GM23248 (cell line): Measurements from ENCODE around the gene ZKSCAN7. TPM values are rescaled to one million over a fixed set of nuclear protein-coding genes. Genes with fewer than 3 reads are reported as not detected.

Source experiments
- DNase-seq: peaks from one replicate; pipeline ENCODE4 v3.0.0-alpha.2; 2015
- H2AFZ ChIP-seq: fragments of 200-600 bp; sonication (generic); 2 replicates; pipeline ENCODE4 v1.6.1; 2016; ENCODE audit warnings: antibody characterized with exemption
- H3F3A ChIP-seq: fragments of 200-600 bp; sonication (generic); 2 replicates; pipeline ENCODE4 v1.6.1; 2016; ENCODE audit warnings: mild to moderate bottlenecking, antibody characterized with exemption, mixed run types; ENCODE audit not compliant: insufficient read depth
- H3K27ac ChIP-seq: fragments of 200-600 bp; sonication (generic); 2 replicates; pipeline ENCODE4 v1.5.1; 2016; ENCODE audit warnings: mild to moderate bottlenecking
- H3K27me3 ChIP-seq: fragments of 200-600 bp; sonication (generic); replicated peaks from 2 replicates; pipeline ENCODE4 v1.6.1; 2016; ENCODE audit warnings: mild to moderate bottlenecking; ENCODE audit not compliant: insufficient read depth
- H3K36me3 ChIP-seq: fragments of 200-600 bp; sonication (generic); 2 replicates; pipeline ENCODE4 v1.6.1; 2016; ENCODE audit warnings: low read depth, mild to moderate bottlenecking
- H3K4me1 ChIP-seq: fragments of 200-600 bp; sonication (generic); 2 replicates; pipeline ENCODE4 v1.6.1; 2016; ENCODE audit warnings: mild to moderate bottlenecking; ENCODE audit not compliant: insufficient read depth
- H3K4me2 ChIP-seq: fragments of 200-600 bp; sonication (generic); one replicate; pipeline ENCODE4 v1.6.1; 2016; ENCODE audit warnings: mild to moderate bottlenecking; ENCODE audit not compliant: unreplicated experiment
- H3K4me3 ChIP-seq: fragments of 200-600 bp; sonication (generic); 2 replicates; pipeline ENCODE4 v1.5.1; 2016; ENCODE audit warnings: mild to moderate bottlenecking
- H3K79me2 ChIP-seq: fragments of 200-600 bp; sonication (generic); 2 replicates; pipeline ENCODE4 v1.6.1; 2016; ENCODE audit warnings: mild to moderate bottlenecking; ENCODE audit not compliant: insufficient read depth
- H3K9ac ChIP-seq: fragments of 200-600 bp; sonication (generic); 2 replicates; pipeline ENCODE4 v1.6.1; 2016; ENCODE audit warnings: mild to moderate bottlenecking
- H3K9me2 ChIP-seq: fragments of 200-600 bp; sonication (generic); 2 replicates; pipeline ENCODE4 v1.6.1; 2016; ENCODE audit warnings: mixed run types, mild to moderate bottlenecking, moderate library complexity; ENCODE audit not compliant: insufficient read depth
- H3K9me3 ChIP-seq: fragments of 200-600 bp; sonication (generic); one replicate; pipeline ENCODE4 v1.6.1; 2017; ENCODE audit warnings: low read depth
- H4K20me1 ChIP-seq: fragments of 200-600 bp; sonication (generic); 2 replicates; pipeline ENCODE4 v1.6.0; 2016; ENCODE audit not compliant: insufficient read depth
- EZH2 ChIP-seq: fragments of 200-600 bp; sonication (generic); IDR thresholded peaks from 2 replicates; pipeline ENCODE4 v1.6.1; 2018; ENCODE audit warnings: antibody characterized with exemption, mild to moderate bottlenecking; ENCODE audit not compliant: insufficient read depth, poor library complexity, severe bottlenecking
- EZH2phosphoT487 ChIP-seq: fragments of 200-600 bp; sonication (generic); IDR thresholded peaks from 2 replicates; pipeline ENCODE4 v1.6.1; 2018; ENCODE audit warnings: antibody characterized with exemption, moderate library complexity, mild to moderate bottlenecking, low read depth; ENCODE audit not compliant: insufficient read depth
- in situ Hi-C: fragments of 300-500 bp; cut with MboI; formaldehyde crosslinking; loops from 2 replicates; pipeline ENCODE4 v1.15.0; 2020
- polyA plus RNA-seq: library from polyadenylated mRNA; unstranded; fragments of >200 nt; fragmentation: Nextera tagmentation; extraction: Ambion mirVana; gene quantifications from 2 replicates; pipeline ENCODE4 v1.2.1, GENCODE V29; 2016
- total RNA-seq: library from RNA; depleted of rRNA; stranded (reverse); fragments of >200 nt; shearing (Covaris generic); gene quantifications from 2 replicates; pipeline ENCODE4 v1.2.3, GENCODE V29; 2014; rRNA removed

The ZKSCAN7 gene
- total and polyA plus RNA-seq, 2 experiments from 2014 or later = 2.9 to 4.5 TPM

- Histone ChIP-seq H3K4me1 (no peaks in the 10 kb centered on the region), H3F3A (no peaks in the 10 kb centered on the region), H3K79me2 (no peaks in the 10 kb centered on the region), H3K4me2 (no peak overlapping the region), H4K20me1 (no peaks in the 10 kb centered on the region), H3K36me3 (no peaks in the 10 kb centered on the region), H3K27ac (no peak overlapping the region), H3K27me3 (no peaks in the 10 kb centered on the region), H3K9me2 (no peaks in the 10 kb centered on the region), H3K9me3 (no peaks in the 10 kb centered on the region), H3K9ac (no peak overlapping the region), H3K4me3 (no peak overlapping the region), H2AFZ (no peak overlapping the region)
- in situ Hi-C loops = no loop called here
- DNase-seq = no peak
- TF ChIP-seq EZH2phosphoT487 (no peak), EZH2 (no peak)
Measured at GRCh38 chr3:44612678-44613077, 57.7 kb downstream of the ZKSCAN7 start.

Other genes with a start within 250 kb of the ZKSCAN7 start
- 14.3 and 16.3 TPM in 2 replicates for gene TCAIM, start 216.4 kb upstream of the ZKSCAN7 start, total RNA-seq
- gene TCAIM, start 216.4 kb upstream of the ZKSCAN7 start, polyA plus RNA-seq = 12.6 and 13.9 TPM in 2 replicates
- 5.9 and 6.8 TPM in 2 replicates for gene ZNF445, start 77.5 kb upstream of the ZKSCAN7 start, total RNA-seq
- gene ZNF445, start 77.5 kb upstream of the ZKSCAN7 start, polyA plus RNA-seq = 2.2 TPM in 2 replicates
- 0.76 and 0.97 TPM in 2 replicates for gene ZNF660, start 29.8 kb downstream of the ZKSCAN7 start, total RNA-seq
- 0.54 and 1.2 TPM in 2 replicates for gene ZNF660, start 29.8 kb downstream of the ZKSCAN7 start, polyA plus RNA-seq
- 10.1 and 10.6 TPM in 2 replicates for gene ZNF197, start 69.8 kb downstream of the ZKSCAN7 start, total RNA-seq
- 6.9 and 7.4 TPM in 2 replicates for gene ZNF197, start 69.8 kb downstream of the ZKSCAN7 start, polyA plus RNA-seq
- 7.3 and 21.8 TPM in 2 replicates for gene ZNF35, start 93.5 kb downstream of the ZKSCAN7 start, total RNA-seq
- 4.3 and 5.1 TPM in 2 replicates for gene ZNF35, start 93.5 kb downstream of the ZKSCAN7 start, polyA plus RNA-seq
- 3.8 and 4.3 TPM in 2 replicates for gene ZNF502, start 157.5 kb downstream of the ZKSCAN7 start, total RNA-seq
- 2.4 and 2.9 TPM in 2 replicates for gene ZNF502, start 157.5 kb downstream of the ZKSCAN7 start, polyA plus RNA-seq
- 5.4 and 9.0 TPM in 2 replicates for gene ZNF501, start 174.4 kb downstream of the ZKSCAN7 start, total RNA-seq
- gene ZNF501, start 174.4 kb downstream of the ZKSCAN7 start, polyA plus RNA-seq = 3.8 and 5.1 TPM in 2 replicates
- gene KIAA1143, start 206.4 kb downstream of the ZKSCAN7 start, total RNA-seq = 24.3 and 25.0 TPM in 2 replicates
- gene KIAA1143, start 206.4 kb downstream of the ZKSCAN7 start, polyA plus RNA-seq = 21.8 and 23.5 TPM in 2 replicates
- 3.3 and 3.9 TPM in 2 replicates for gene KIF15, start 206.6 kb downstream of the ZKSCAN7 start, total RNA-seq
- gene KIF15, start 206.6 kb downstream of the ZKSCAN7 start, polyA plus RNA-seq = 2.9 and 3.3 TPM in 2 replicates